ENCODE data around the gene DRC7.

- TF ChIP-seq CTCF (IDR thresholded peaks at IDR 0.05; ENCODE audit: low read depth, low read length, poor library complexity, severe bottlenecking), result no peak
- TF ChIP-seq EZH2phosphoT487 (IDR thresholded peaks at IDR 0.05; ENCODE audit: borderline replicate concordance, low read length), result no peak
These were observed 58.2 kb downstream of the DRC7 start for GRCh38 chr16:57752581-57753447.

Measured in DOHH2 (cell line).